NOMO-1 treated with DMSO at 0.1 percent for 48 hours (cell line): ENCODE data around the gene FAIM.
"Not testable (repeated sequence)": the region's sequence is repeated elsewhere in the genome, so short reads cannot be mapped to it uniquely, and the experiment has no call there.

Source experiments
- DNase-seq: peaks from one replicate; lab custom pipeline; 2025; ENCODE audit not compliant: unreplicated experiment; lab: John Stamatoyannopoulos, UW

FAIM gene

DNA sequence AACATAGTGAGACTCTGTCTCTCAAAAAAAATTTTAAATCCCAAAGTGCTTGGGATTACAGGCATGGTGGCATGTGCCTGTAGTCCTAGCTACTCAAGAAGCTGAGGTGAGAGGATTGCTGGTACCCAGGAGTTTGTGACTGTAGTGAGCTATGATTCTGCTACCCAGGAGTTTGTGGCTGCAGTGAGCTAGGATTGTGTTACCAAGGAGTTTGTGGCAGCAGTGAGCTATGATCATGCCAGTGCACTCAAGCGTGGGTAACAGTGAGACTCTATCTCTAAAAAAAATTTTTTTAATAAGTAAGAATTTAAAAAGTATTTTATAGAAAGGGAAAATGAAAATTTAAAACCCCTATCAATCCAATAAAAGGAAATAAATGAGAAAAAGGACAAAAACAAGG is 69.5 kb downstream of the FAIM start:
- no peak for DNase-seq

DNA sequence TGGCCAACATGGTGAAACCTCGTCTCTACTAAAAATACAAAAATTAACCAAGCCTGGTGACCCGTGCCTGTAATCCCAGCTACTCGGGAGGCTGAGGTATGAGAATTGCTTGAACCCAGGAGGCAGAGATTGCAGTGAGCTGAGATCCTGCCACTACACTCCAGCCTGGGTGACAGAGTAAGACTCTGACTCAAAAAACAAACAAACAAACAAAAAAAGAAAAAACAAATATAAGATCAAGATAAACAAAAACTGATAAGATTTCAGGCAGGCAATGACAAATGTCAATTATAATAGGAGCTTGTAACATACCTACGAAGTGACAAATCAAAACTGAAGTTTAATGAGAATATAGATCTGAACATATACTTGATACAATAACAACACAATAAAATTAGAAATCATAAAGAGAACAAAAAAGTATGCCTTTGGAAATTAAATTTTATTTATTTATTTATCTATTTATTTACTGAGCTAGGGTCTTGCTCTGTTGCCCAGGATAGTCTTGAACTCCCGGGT is 70.4 kb downstream of the FAIM start:
- DNase-seq: no peak

DNA sequence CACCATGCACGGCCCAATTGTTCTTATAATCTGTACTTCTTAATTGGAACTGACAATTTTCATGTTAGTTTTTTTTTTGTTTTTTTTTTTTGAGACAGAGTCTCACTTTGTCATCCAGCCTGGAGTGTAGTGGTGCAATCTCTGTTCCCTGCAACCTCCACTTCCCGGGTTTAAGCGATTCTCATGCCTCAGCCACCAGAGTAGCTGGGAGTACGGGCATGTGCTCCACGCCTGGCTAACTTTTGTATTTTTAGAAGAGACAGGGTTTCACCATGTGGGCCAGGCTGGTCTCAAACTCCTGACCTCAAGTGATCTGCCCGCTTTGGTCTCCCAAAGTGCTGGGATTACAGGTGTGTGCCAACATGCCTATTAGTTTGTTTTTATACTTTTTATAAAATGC is 72.4 kb downstream of the FAIM start:
- DNase-seq: not testable (repeated sequence)

DNA sequence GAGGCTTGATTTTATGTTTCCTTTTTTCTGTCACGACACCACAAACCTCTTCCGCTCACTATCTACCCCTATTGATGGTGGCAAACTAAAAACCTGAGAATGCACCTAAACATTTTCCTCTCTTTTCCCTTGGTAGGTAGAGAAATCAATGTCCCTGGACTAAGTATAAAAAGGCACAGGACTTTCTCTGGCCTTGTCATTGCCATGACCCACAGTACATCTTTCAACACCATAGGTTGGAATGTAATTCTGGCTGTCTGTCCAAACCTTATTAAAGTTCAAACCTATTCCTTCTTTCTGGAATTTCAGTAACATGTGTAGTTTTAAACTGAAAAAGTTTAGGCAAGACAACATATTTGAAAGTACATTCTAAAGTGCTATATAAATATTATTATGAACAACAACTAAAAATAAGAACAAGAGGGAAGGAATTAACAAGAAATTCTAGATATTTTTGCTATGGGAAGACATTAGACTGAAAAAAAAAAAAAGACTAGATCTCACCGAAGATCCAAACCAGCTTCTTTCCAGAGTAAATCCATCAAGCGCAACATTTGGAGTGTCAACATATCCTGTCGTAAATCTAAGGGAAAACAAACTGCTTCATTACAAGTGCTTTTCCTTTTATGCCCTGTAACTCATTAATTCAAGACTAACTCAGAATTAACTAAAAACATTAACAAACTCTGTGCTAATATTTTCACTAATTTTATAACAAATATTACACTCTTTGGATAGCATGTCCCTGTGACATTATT is 73.1 kb downstream of the FAIM start:
- no peak for DNase-seq

DNA sequence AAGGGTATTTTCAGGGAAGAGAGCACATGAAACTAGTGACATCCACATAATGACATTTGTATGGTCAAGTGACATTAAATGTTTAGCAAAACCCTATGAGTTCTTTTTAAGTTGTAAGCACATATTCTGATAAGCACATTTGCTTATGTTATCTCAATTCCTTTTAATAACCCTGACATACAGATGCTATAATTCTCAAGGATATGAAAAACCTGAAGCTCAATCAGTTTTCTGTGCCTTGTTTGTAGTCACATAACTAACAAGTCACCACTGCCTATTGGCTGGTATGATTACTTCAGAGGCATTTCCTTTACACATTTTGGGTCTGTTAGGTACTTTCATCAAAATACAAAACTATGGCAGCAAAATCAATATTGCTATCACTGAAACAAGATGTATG is 74.1 kb downstream of the FAIM start:
- no peak for DNase-seq
